ENCODE measurements around the gene AMTN.

The AMTN gene

GRCh38 chr4:70564033-70564432 is 45.7 kb downstream of the AMTN start:
- DNase-seq, result no peak

GRCh38 chr4:70570796-70571195 is 52.4 kb downstream of the AMTN start:
- DNase-seq, result no peak

GRCh38 chr4:70571772-70572171 is 53.4 kb downstream of the AMTN start:
- DNase-seq, result no peak

GRCh38 chr4:70575964-70576363 is 57.6 kb downstream of the AMTN start:
- no peak for DNase-seq

- DNase-seq, result no peak
These were observed 59.0 kb downstream of the AMTN start for GRCh38 chr4:70577220-70577927.

GRCh38 chr4:70581980-70582379 is 63.6 kb downstream of the AMTN start:
- DNase-seq, result peak; percentile 5
